Lower lobe of right lung (tissue), 2 donors: ENCODE results near the gene HLA-DQB1. TPM values are rescaled to one million over a fixed set of nuclear protein-coding genes. Genes with fewer than 3 reads are reported as not detected.
A peak's percentile ranks its signal among the peaks of the same experiment; 100 is the strongest.
"Not testable (repeated sequence)": the region's sequence is repeated elsewhere in the genome, so short reads cannot be mapped to it uniquely, and the experiment has no call there.

Experiments
- ATAC-seq, 2 donors: fragments of 200-7000 bp; cut with Tn5 transposase; one replicate each; pipeline ENCODE4 v1.9.1; 2020 to 2022; ENCODE audit warnings: mild to moderate bottlenecking in 2 of 2, moderate library complexity in 2 of 2
- DNase-seq: peaks from one replicate; pipeline ENCODE4 v3.0.0-alpha.2; 2020
- H3K27ac ChIP-seq: fragments of 200-600 bp; one replicate; pipeline ENCODE4 v1.8.0; 2022
- H3K27me3 ChIP-seq: fragments of 200-600 bp; one replicate; pipeline ENCODE4 v1.8.0; 2022; ENCODE audit warnings: low read depth
- H3K36me3 ChIP-seq: fragments of 200-600 bp; one replicate; pipeline ENCODE4 v1.8.0; 2022; ENCODE audit warnings: mild to moderate bottlenecking
- H3K4me1 ChIP-seq: fragments of 200-600 bp; one replicate; pipeline ENCODE4 v1.8.0; 2022
- H3K4me3 ChIP-seq: fragments of 200-600 bp; one replicate; pipeline ENCODE4 v1.8.0; 2022; ENCODE audit warnings: mild to moderate bottlenecking
- H3K9me3 ChIP-seq: fragments of 200-600 bp; one replicate; pipeline ENCODE4 v1.8.0; 2022
- intact Hi-C: fragments of 100-400 bp; cut with DNase I; formaldehyde crosslinking; loops from one replicate; pipeline ENCODE4 v1.11.0; 2022
- total RNA-seq: library from RNA; stranded (reverse); fragmentation: NEBNext Ultra II Directional; extraction: Animal tissue kit (Norgen Biotek cat#: 25700); gene quantifications from one replicate; pipeline ENCODE4 v1.2.1, GENCODE V29; 2021
- TF ChIP-seq, protein P1 (sequence below): fragments of 200-600 bp; IDR thresholded peaks from one replicate; pipeline ENCODE4 v1.8.0; 2022; ENCODE audit warnings: antibody characterized with exemption, mild to moderate bottlenecking
- donor health status: DM: no; HTN: yes; CAD: no; lungs with severe emphysema.

The HLA-DQB1 gene
- total RNA-seq, 1 donor from 2014 or later: 132 TPM

- ATAC-seq (no peak), DNase-seq (no peak)
- Histone ChIP-seq H3K27ac (no peak overlapping the region), H3K4me3 (no peak overlapping the region), H3K27me3 (no peaks in the 10 kb centered on the region), H3K36me3 (no peaks in the 10 kb centered on the region), H3K9me3 (no peaks in the 10 kb centered on the region), H3K4me1 (no peaks in the 10 kb centered on the region)
- TF ChIP-seq, protein P1, sequence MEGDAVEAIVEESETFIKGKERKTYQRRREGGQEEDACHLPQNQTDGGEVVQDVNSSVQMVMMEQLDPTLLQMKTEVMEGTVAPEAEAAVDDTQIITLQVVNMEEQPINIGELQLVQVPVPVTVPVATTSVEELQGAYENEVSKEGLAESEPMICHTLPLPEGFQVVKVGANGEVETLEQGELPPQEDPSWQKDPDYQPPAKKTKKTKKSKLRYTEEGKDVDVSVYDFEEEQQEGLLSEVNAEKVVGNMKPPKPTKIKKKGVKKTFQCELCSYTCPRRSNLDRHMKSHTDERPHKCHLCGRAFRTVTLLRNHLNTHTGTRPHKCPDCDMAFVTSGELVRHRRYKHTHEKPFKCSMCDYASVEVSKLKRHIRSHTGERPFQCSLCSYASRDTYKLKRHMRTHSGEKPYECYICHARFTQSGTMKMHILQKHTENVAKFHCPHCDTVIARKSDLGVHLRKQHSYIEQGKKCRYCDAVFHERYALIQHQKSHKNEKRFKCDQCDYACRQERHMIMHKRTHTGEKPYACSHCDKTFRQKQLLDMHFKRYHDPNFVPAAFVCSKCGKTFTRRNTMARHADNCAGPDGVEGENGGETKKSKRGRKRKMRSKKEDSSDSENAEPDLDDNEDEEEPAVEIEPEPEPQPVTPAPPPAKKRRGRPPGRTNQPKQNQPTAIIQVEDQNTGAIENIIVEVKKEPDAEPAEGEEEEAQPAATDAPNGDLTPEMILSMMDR: no peak
- intact Hi-C loops: no loop called here
Observed at GRCh38 chr6:32662836-32663235, 3.6 kb downstream of the HLA-DQB1 start.

DNA sequence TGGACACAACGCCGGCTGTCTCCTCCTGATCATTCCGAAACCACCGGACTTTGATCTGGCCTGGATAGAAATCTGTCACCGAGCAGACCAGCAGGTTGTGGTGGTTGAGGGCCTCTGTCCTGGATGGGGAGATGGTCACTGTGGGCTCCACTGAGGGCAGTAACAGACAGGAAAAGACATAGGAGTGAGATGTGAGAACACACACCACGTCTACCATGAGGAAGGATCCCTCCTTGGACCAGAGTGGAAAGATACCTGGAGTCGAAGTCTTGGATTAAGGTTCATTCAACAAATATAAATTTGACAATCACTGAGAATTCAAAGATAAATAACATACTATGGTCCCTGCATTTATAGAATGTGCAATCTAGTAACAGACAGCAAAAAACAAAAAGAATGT lies 4.4 kb downstream of the HLA-DQB1 start:
- no peak for ATAC-seq
- no peak for DNase-seq
- Histone ChIP-seq H3K36me3 (no peaks in the 10 kb centered on the region), H3K9me3 (no peaks in the 10 kb centered on the region), H3K27me3 (no peaks in the 10 kb centered on the region), H3K27ac (no peak overlapping the region), H3K4me3 (no peak overlapping the region), H3K4me1 (no peaks in the 10 kb centered on the region)
- intact Hi-C loops: no loop called here
- TF ChIP-seq, protein P1: no peak

DNA sequence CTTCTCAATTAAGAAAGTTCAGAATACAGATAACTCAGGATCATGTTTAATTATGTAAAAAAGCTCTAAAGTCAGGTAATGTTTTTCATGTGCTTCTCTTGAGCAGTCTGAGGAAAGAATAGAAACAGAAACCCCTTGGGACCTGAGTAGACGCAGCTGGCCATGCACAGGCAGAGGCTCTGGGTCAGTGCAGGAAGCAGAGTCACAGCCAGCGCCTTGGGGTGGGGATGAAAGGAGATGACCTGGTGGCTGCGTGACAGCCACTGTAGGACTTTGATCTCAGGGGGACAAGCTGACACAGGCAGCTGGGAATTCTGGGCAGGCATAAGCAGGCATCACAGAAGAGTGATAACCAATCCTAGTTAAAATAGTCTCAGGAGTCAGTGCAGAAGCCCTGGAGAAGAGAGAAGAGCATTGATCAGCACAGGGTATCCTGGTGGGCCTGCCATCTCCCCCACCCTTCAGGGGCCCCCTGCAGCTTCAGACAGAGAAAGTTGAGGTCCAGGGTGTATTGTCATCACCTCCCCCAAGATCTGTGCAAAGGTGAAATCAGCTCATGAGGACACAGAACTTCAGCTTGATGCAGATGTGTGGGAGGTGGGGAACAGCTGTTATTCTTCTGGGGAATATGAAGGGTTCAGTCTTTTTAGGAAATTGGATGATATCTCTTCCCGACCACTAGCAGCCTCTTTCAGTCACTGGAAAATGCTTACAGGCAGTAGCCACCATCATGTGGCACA lies 6.4 kb downstream of the HLA-DQB1 start:
- Histone ChIP-seq H3K4me3 (no peak overlapping the region), H3K27ac (no peak overlapping the region), H3K4me1 (no peaks in the 10 kb centered on the region), H3K36me3 (no peaks in the 10 kb centered on the region), H3K27me3 (no peaks in the 10 kb centered on the region), H3K9me3 (no peaks in the 10 kb centered on the region)
- DNase-seq: no peak
- TF ChIP-seq, protein P1: no peak
- intact Hi-C loops: no loop called here
- no peak for ATAC-seq

- DNase-seq (peak; percentile 37), ATAC-seq (peak; percentile 45 to 64)
- intact Hi-C loops: no loop called here
- Histone ChIP-seq H3K27ac (no peak overlapping the region), H3K36me3 (no peaks in the 10 kb centered on the region), H3K4me1 (no peaks in the 10 kb centered on the region), H3K27me3 (no peaks in the 10 kb centered on the region), H3K4me3 (no peak overlapping the region), H3K9me3 (no peaks in the 10 kb centered on the region)
- TF ChIP-seq, protein P1: no peak
Observed at GRCh38 chr6:32658268-32658897, 8.1 kb downstream of the HLA-DQB1 start.

DNA sequence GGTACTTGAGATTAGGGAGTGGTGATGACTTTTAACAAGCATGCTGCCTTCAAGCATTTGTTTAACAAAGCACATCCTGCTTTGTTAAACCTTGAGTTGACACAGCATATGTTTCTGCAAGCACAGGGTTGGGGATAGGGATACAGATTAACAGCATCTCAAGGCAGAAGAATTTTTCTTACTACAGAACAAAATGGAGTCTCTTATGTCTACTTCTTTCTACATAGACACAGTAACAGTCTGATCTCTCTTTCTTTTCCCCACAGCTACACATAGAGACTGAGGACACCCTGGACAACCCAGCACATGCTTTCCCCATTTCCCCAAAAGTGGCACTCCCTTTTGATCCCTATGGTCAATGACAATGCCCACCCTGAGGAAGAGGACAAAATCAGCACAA lies 8.6 kb downstream of the HLA-DQB1 start:
- H3K4me1 ChIP-seq, H3K36me3 ChIP-seq, H3K27ac ChIP-seq, H3K9me3 ChIP-seq, H3K4me3 ChIP-seq, intact Hi-C loops, DNase-seq, ATAC-seq, H3K27me3 ChIP-seq: not testable (repeated sequence)

GRCh38 chr6:32657329-32657728 lies 9.1 kb downstream of the HLA-DQB1 start:
- H3K27ac ChIP-seq, H3K9me3 ChIP-seq, H3K4me1 ChIP-seq, intact Hi-C loops, ATAC-seq, H3K27me3 ChIP-seq, H3K36me3 ChIP-seq, H3K4me3 ChIP-seq, DNase-seq: not testable (repeated sequence)
